GM04504 (cell line): ENCODE results near the gene UNC13C.

Experiments
- DNase-seq: peaks from one replicate; pipeline ENCODE4 v3.0.0-alpha.2; 2012; ENCODE audit warnings: low read depth

Gene UNC13C

GRCh38 chr15:54119051-54119450, 140.8 kb downstream of the UNC13C start:
- DNase-seq = no peak

GRCh38 chr15:54120949-54121463, 142.8 kb downstream of the UNC13C start:
- no peak for DNase-seq

- no peak for DNase-seq
Observed at GRCh38 chr15:54127574-54127973, 149.3 kb downstream of the UNC13C start.

- no peak for DNase-seq
Observed at GRCh38 chr15:54131410-54131809, 153.2 kb downstream of the UNC13C start.

- DNase-seq = no peak
Observed at GRCh38 chr15:54149115-54149531, 170.9 kb downstream of the UNC13C start.

- no peak for DNase-seq
Observed at GRCh38 chr15:54150255-54150654, 172.0 kb downstream of the UNC13C start.

- DNase-seq = no peak
Observed at GRCh38 chr15:54159012-54159411, 180.8 kb downstream of the UNC13C start.

- no peak for DNase-seq
Observed at GRCh38 chr15:54187325-54187724, 209.1 kb downstream of the UNC13C start.

- no peak for DNase-seq
Observed at GRCh38 chr15:54197995-54198394, 219.8 kb downstream of the UNC13C start.

GRCh38 chr15:54206586-54207321, 228.5 kb downstream of the UNC13C start:
- no peak for DNase-seq

- DNase-seq = no peak
Observed at GRCh38 chr15:54208786-54209185, 230.5 kb downstream of the UNC13C start.

GRCh38 chr15:54212635-54213034, 234.4 kb downstream of the UNC13C start:
- no peak for DNase-seq

GRCh38 chr15:54226455-54226854, 248.2 kb downstream of the UNC13C start:
- DNase-seq = no peak

- no peak for DNase-seq
Observed at GRCh38 chr15:54227569-54227968, 249.3 kb downstream of the UNC13C start.

- no peak for DNase-seq
Observed at GRCh38 chr15:54250326-54250725, 272.1 kb downstream of the UNC13C start.

GRCh38 chr15:54256190-54256589, 277.9 kb downstream of the UNC13C start:
- DNase-seq = no peak

GRCh38 chr15:54273928-54274327, 295.7 kb downstream of the UNC13C start:
- no peak for DNase-seq

- DNase-seq = no peak
Observed at GRCh38 chr15:54277834-54278233, 299.6 kb downstream of the UNC13C start.

- DNase-seq = no peak
Observed at GRCh38 chr15:54280726-54281125, 302.5 kb downstream of the UNC13C start.

GRCh38 chr15:54282228-54282836, 304.1 kb downstream of the UNC13C start:
- DNase-seq = no peak

- no peak for DNase-seq
Observed at GRCh38 chr15:54288049-54288448, 309.8 kb downstream of the UNC13C start.

- DNase-seq = no peak
Observed at GRCh38 chr15:54289590-54290136, 311.4 kb downstream of the UNC13C start.

- DNase-seq = no peak
Observed at GRCh38 chr15:54298396-54298795, 320.2 kb downstream of the UNC13C start.
